Fibroblast of villous mesenchyme (primary cell): Measurements from ENCODE around the gene SLU7. TPM values are rescaled to one million over a fixed set of nuclear protein-coding genes. Genes with fewer than 3 reads are reported as not detected.
A peak's percentile ranks its signal among the peaks of the same experiment; 100 is the strongest.

Experiments
- DNase-seq: peaks from one replicate; pipeline ENCODE4 v3.0.0-alpha.2; 2010; ENCODE audit warnings: low read depth
- H3K4me3 ChIP-seq: 2 replicates; pipeline ENCODE4 v1.5.1; 2011; ENCODE audit warnings: low read depth, mild to moderate bottlenecking, low read length
- CTCF ChIP-seq: IDR thresholded peaks from 2 replicates; pipeline ENCODE4 v1.5.1; 2012; ENCODE audit warnings: low read depth, mild to moderate bottlenecking, low read length; ENCODE audit not compliant: insufficient read depth
- total RNA-seq: library from RNA; depleted of rRNA; stranded (reverse); fragments of >200 nt; gene quantifications from 2 replicates; pipeline ENCODE4 v1.2.3, GENCODE V29; 2012

Gene SLU7
- total RNA-seq, 1 donor = 48.4 TPM

GRCh38 chr5:160434022-160434531 is 15.2 kb upstream of the SLU7 start:
- no peak for TF ChIP-seq CTCF
- no peak for DNase-seq
- no peak overlapping the region for H3K4me3 ChIP-seq

GRCh38 chr5:160432787-160433186 is 13.9 kb upstream of the SLU7 start:
- TF ChIP-seq CTCF = no peak
- no peak for DNase-seq
- no peak overlapping the region for H3K4me3 ChIP-seq

- no peak for TF ChIP-seq CTCF
- DNase-seq = no peak
- no peak overlapping the region for H3K4me3 ChIP-seq
These were observed 13.3 kb upstream of the SLU7 start for GRCh38 chr5:160432196-160432595.

- H3K4me3 ChIP-seq = no peak overlapping the region
- DNase-seq = no peak
- TF ChIP-seq CTCF = no peak
These were observed 8.7 kb upstream of the SLU7 start for GRCh38 chr5:160427607-160428006.

GRCh38 chr5:160423099-160423498 is 4.2 kb upstream of the SLU7 start:
- H3K4me3 ChIP-seq = peak overlapping the region; percentile 66
- DNase-seq = no peak
- TF ChIP-seq CTCF = no peak

- peak; percentile 97 for DNase-seq
- peak within 1 kb of the TSS; percentile 66 for H3K4me3 ChIP-seq
- TF ChIP-seq CTCF = no peak
These were observed 2.9 kb upstream of the SLU7 start, which contains the start of gene PTTG1 for GRCh38 chr5:160421625-160422258. Gene PTTG1 (plus strand): TSS chr5:160421855. CDS start chr5:160422313, 458 bp downstream.

- H3K4me3 ChIP-seq = no peak overlapping the region
- DNase-seq = no peak
- TF ChIP-seq CTCF = no peak
These were observed 1.4 kb upstream of the SLU7 start for GRCh38 chr5:160420331-160420610.
